Aorta (tissue), 5 donors: ENCODE measurements around the gene SBNO2. TPM values are rescaled to one million over a fixed set of nuclear protein-coding genes. Genes with fewer than 3 reads are reported as not detected.
A peak's percentile ranks its signal among the peaks of the same experiment; 100 is the strongest.

Source experiments
- ATAC-seq: fragments of 200-7000 bp; cut with Tn5 transposase; one replicate; pipeline ENCODE4 v1.9.1; 2022; ENCODE audit warnings: moderate library complexity; ENCODE audit not compliant: low FRiP score
- DNase-seq, 2 donors: peaks; one replicate each; pipeline ENCODE4 v3.0.0-alpha.2; 2020
- H3K27ac ChIP-seq, 2 donors: one replicate each; pipeline ENCODE4 v1.5.1; 2013; ENCODE audit warnings: low read length in 2 of 2, mild to moderate bottlenecking in 2 of 2, moderate library complexity in 2 of 2, control low read depth in 1 of 2, inconsistent platforms in 1 of 2, low read depth in 1 of 2
- H3K27me3 ChIP-seq, 2 donors: one replicate each; pipeline ENCODE4 v1.6.1; 2013; ENCODE audit warnings: control low read depth in 1 of 2, low read length in 1 of 2, mild to moderate bottlenecking in 1 of 2, moderate library complexity in 1 of 2; ENCODE audit not compliant: insufficient read depth in 2 of 2, control insufficient read depth in 1 of 2
- H3K36me3 ChIP-seq, 2 donors: one replicate each; pipeline ENCODE4 v1.6.1; 2013; ENCODE audit warnings: control low read depth in 1 of 2, low read length in 1 of 2, mild to moderate bottlenecking in 1 of 2; ENCODE audit not compliant: insufficient read depth in 2 of 2, control insufficient read depth in 1 of 2
- H3K4me1 ChIP-seq, 2 donors: one replicate each; pipeline ENCODE4 v1.6.1; 2013; ENCODE audit warnings: low read length in 2 of 2, control low read depth in 1 of 2, mild to moderate bottlenecking in 1 of 2, moderate library complexity in 1 of 2; ENCODE audit not compliant: insufficient read depth in 2 of 2, control insufficient read depth in 1 of 2
- H3K4me3 ChIP-seq, 2 donors: one replicate each; pipeline ENCODE4 v1.5.1; 2013; ENCODE audit warnings: low read length in 2 of 2, control low read depth in 1 of 2, mild to moderate bottlenecking in 1 of 2
- H3K9me3 ChIP-seq: one replicate; pipeline ENCODE4 v1.6.1; 2013; ENCODE audit warnings: mild to moderate bottlenecking, low read length; ENCODE audit not compliant: control insufficient read depth
- WGBS, 2 donors: extraction: QIAGEN DNeasy Blood & Tissue Kit; methylation state at CpG; one replicate each; pipeline ENCODE4 v1.1.7; 2013; 5-methylcytosine and 5-hydroxymethylcytosine counted together
- intact Hi-C, 2 donors: fragments of 100-400 bp; cut with DNase I; formaldehyde crosslinking; loops; one replicate each; pipeline versions ENCODE4 v1.14.2 to v1.15.0; 2022
- polyA plus RNA-seq, 2 donors: library from polyadenylated mRNA; stranded (reverse); fragments of 200-250 nt; gene quantifications; one replicate each; pipeline ENCODE4 v1.2.3, GENCODE V29; 2013
- total RNA-seq, 2 donors: library from RNA; stranded (reverse); fragmentation: NEBNext Ultra II Directional; extraction: Animal tissue kit (Norgen Biotek cat#: 25700); gene quantifications; one replicate each; pipeline ENCODE4 v1.2.1, GENCODE V29; 2021
- donor health status: healthy with polysubstance abuse.
- donor health status: Bipolar disorder and iron deficiency.
- donor health status: DM: no; HTN: no; CAD: no.
- donor health status: DM: no; HTN: no; CAD: no.
- donor health status: DM: yes; HTN: yes; CAD: no.

SBNO2 gene
- total and polyA plus RNA-seq, 4 donors, result 11.0 to 165 (median 75.2) TPM

DNA sequence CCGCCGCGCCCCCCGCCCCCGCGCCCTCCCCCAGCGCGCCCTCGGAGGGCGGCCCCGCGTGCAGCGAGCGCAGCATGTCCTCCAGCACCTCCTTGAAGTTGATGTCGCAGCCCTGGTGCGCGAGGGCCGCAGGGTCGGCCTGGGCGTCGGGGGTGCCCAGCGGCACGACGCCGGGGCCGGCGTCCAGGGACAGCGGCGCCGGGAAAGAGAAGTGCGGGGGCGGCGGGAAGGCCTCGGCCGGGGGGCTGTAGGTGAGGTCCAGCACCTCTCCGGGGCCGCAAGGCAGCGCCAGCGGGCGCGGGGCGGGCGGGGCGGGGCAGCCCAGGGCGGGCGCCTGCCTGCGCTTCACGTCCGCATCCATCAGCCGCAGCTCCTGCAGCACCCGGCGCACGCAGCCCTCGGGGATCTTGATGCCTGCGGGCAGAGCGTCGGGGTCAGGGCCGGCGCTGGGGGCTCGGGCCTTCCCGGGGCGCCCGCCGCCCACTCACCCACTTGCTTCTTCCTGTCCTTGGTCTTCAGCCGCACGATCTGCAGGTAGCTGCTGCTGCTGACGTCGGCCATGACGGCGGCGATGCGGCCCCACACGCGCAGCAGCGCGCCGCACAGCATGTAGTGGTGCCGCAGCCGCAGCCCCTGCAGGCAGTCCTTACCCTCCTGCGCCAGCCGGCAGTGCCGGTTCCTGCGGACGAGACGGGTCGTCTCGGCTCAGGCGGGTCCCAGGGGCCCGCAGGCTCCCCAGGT lies 65.6 kb downstream of the SBNO2 start:
- Histone ChIP-seq H3K4me1 (no peaks in the 10 kb centered on the region), H3K36me3 (no peaks in the 10 kb centered on the region), H3K27ac (no peak overlapping the region), H3K9me3 (no peaks in the 10 kb centered on the region), H3K27me3 (no peaks in the 10 kb centered on the region), H3K4me3 (no peak overlapping the region)
- intact Hi-C loops, result no loop called here
- ATAC-seq (no peak), DNase-seq (no peak)
- WGBS, 2 donors, result 92 to 94% methylated on average over 89 of the region's 89 CpGs

GRCh38 chr19:1107661-1108261 lies 66.3 kb downstream of the SBNO2 start:
- Histone ChIP-seq H3K27ac (no peak overlapping the region), H3K36me3 (no peaks in the 10 kb centered on the region), H3K4me1 (no peaks in the 10 kb centered on the region), H3K9me3 (no peaks in the 10 kb centered on the region), H3K4me3 (no peak overlapping the region), H3K27me3 (no peaks in the 10 kb centered on the region)
- WGBS, 2 donors, result 89 to 91% methylated on average over 25 of the region's 25 CpGs
- ATAC-seq (no peak), DNase-seq (no peak)
- intact Hi-C loops, result no loop called here

DNA sequence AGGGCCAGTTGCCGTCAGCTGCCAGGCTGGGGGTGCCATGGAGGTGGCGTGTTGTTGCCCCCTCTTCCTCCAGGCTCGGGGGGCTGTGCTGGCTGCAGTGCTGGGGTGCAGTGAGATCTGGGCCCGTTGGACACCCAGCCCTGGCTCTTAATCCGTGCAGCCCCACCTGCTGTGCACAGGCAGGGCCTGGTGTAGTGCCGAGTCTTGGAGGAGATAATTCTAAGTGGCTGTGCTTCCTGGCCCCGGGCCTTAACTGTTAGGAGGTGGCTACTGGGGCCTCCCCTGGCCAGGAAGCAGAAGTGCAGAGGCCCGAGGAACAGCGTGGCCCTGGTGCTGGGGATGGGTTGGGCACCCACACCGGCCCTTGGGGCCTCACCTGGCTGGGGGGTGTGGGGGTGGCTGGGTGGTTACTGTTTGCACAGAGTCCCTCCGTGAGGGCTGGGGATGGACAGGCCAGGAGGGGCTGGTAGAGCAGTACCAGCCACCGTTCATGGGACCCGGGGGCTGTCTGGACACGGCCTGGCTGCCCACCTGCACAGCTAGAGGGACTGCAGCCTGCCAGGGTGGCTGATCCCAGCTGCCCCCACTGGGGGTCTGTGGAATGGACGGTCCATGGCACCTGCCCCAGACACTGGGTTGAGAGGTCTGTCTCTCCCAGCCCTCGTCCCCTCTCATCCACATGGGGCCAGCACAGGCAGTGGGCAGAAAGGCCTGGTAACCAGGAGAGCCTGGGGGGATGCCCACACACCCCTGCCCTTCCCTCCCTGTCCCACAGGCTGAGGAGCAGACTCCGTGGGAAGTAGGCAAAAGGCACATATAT lies 67.0 kb downstream of the SBNO2 start:
- Histone ChIP-seq H3K4me3 (no peak overlapping the region), H3K27ac (no peak overlapping the region), H3K36me3 (no peaks in the 10 kb centered on the region), H3K27me3 (no peaks in the 10 kb centered on the region), H3K9me3 (no peaks in the 10 kb centered on the region), H3K4me1 (no peaks in the 10 kb centered on the region)
- 61 to 62% methylated on average over 17 of the region's 17 CpGs for WGBS, 2 donors
- DNase-seq (no peak), ATAC-seq (no peak)
- intact Hi-C loops, result no loop called here

GRCh38 chr19:1105873-1106840 lies 67.9 kb downstream of the SBNO2 start:
- Histone ChIP-seq H3K4me1 (no peaks in the 10 kb centered on the region), H3K36me3 (no peaks in the 10 kb centered on the region), H3K4me3 (no peak overlapping the region), H3K27me3 (no peaks in the 10 kb centered on the region), H3K27ac (no peak overlapping the region), H3K9me3 (no peaks in the 10 kb centered on the region)
- WGBS, 2 donors, result 89 to 92% methylated on average over 32 of the region's 32 CpGs
- no peak for DNase-seq
- intact Hi-C loops, result no loop called here
- no peak for ATAC-seq

DNA sequence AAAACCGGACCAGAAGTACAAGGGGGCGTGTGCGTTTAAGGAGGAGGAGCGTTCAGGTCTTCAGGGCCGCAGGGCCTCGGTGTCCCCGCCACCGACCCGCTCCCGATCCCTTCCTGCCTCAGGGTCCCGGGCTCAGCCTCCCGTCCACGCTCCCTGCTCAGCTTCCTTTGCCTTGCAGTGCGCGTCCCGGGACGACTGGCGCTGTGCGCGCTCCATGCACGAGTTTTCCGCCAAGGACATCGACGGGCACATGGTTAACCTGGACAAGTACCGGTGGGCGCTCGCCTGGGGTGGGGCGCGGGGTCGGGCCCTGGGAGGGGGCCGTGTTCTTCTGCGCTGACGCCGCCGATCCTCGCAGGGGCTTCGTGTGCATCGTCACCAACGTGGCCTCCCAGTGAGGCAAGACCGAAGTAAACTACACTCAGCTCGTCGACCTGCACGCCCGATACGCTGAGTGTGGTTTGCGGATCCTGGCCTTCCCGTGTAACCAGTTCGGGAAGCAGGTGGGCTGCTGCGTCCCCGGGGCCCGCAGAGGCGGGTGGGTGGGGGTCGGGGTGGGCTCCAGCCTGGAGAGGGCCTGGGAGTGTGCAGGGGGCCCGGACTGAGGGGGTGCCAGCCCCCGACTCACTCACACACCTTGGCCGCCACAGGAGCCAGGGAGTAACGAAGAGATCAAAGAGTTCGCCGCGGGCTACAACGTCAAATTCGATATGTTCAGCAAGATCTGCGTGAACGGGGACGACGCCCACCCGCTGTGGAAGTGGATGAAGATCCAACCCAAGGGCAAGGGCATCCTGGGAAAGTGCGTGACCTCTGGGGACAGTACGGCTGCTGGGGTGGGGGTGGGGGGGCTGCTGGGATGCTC lies 68.8 kb downstream of the SBNO2 start:
- WGBS, 2 donors, result 27% methylated on average over 66 to 69 of the region's 69 CpGs
- H3K27ac ChIP-seq, result peak overlapping the region in 1 of 2 donors; percentile 75
- no peak for ATAC-seq
- H3K4me3 ChIP-seq, result peak overlapping the region; percentile 81 to 85
- no peaks in the 10 kb centered on the region for H3K36me3 ChIP-seq
- H3K4me1 ChIP-seq, result no peaks in the 10 kb centered on the region
- intact Hi-C loops, result no loop called here
- no peaks in the 10 kb centered on the region for H3K9me3 ChIP-seq
- peak in 1 of 2 donors; percentile 74 for DNase-seq
- no peaks in the 10 kb centered on the region for H3K27me3 ChIP-seq

GRCh38 chr19:1104311-1105007 lies 69.6 kb downstream of the SBNO2 start:
- Histone ChIP-seq H3K27me3 (no peaks in the 10 kb centered on the region), H3K36me3 (no peaks in the 10 kb centered on the region), H3K27ac (peak overlapping the region; percentile 75 to 80), H3K9me3 (no peaks in the 10 kb centered on the region), H3K4me1 (no peaks in the 10 kb centered on the region), H3K4me3 (peak overlapping the region; percentile 81 to 85)
- WGBS, 2 donors, result 0 to 1% methylated on average over 49 to 93 of the region's 93 CpGs
- ATAC-seq, result peak; percentile 45
- intact Hi-C loops, result loop anchor here in 1 of 2 donors (5.0 kb wide), 1 partner anchor 77 kb away; the partner anchor contains the start of gene CNN2
- DNase-seq, result peak; percentile 87 to 91

- 0% methylated on average over 62 to 75 of the region's 75 CpGs for WGBS, 2 donors
- DNase-seq, result peak; percentile 100
- no peaks in the 10 kb centered on the region for H3K36me3 ChIP-seq
- no peaks in the 10 kb centered on the region for H3K9me3 ChIP-seq
- H3K27me3 ChIP-seq, result no peaks in the 10 kb centered on the region
- peak within 1 kb of the TSS; percentile 80 to 98 for H3K27ac ChIP-seq
- no peaks in the 10 kb centered on the region for H3K4me1 ChIP-seq
- ATAC-seq, result peak; percentile 91
- intact Hi-C loops, result loop anchor here (2.0 to 5.0 kb wide), 2 partner anchors 77 to 83 kb away; partner anchors contain the start of genes CNN2 (in 1 of the 2), RNU6-2 (in 1 of the 2) and TMEM259 (in 1 of the 2)
- H3K4me3 ChIP-seq, result peak within 1 kb of the TSS; percentile 81 to 85
These were observed 70.3 kb downstream of the SBNO2 start, which contains the start of gene GPX4 for GRCh38 chr19:1103708-1104310. GPX4 (plus strand) TSS chr19:1103994; CDS start chr19:1104044, 50 bp downstream.
